Ishikawa (cell line): ENCODE measurements around the gene SPATA45.

Experiments used
- CEBPB ChIP-seq: IDR thresholded peaks from 2 replicates; pipeline ENCODE4 v1.6.1; 2012
- CREB1 ChIP-seq: IDR thresholded peaks from 2 replicates; pipeline ENCODE4 v1.6.1; 2012; ENCODE audit warnings: low read depth
- EGR1 ChIP-seq: IDR thresholded peaks from 2 replicates; pipeline ENCODE4 v1.6.1; 2012
- EP300 ChIP-seq: IDR thresholded peaks from 2 replicates; pipeline ENCODE4 v1.6.1; 2012; ENCODE audit warnings: borderline replicate concordance
- FOXM1 ChIP-seq: IDR thresholded peaks from 2 replicates; pipeline ENCODE4 v1.6.1; 2012; ENCODE audit warnings: low read depth, borderline replicate concordance
- NFIC ChIP-seq: IDR thresholded peaks from 2 replicates; pipeline ENCODE4 v1.6.1; 2012
- RAD21 ChIP-seq: IDR thresholded peaks from 2 replicates; pipeline ENCODE4 v1.6.1; 2012; ENCODE audit warnings: low read depth
- TAF1 ChIP-seq: IDR thresholded peaks from 2 replicates; pipeline ENCODE4 v1.6.1; 2012; ENCODE audit warnings: low read depth, mild to moderate bottlenecking
- TCF12 ChIP-seq: IDR thresholded peaks from 2 replicates; pipeline ENCODE4 v1.6.1; 2012; ENCODE audit warnings: low read depth
- TEAD4 ChIP-seq: IDR thresholded peaks from 2 replicates; pipeline ENCODE4 v1.6.1; 2012
- YY1 ChIP-seq: IDR thresholded peaks from 2 replicates; pipeline ENCODE4 v1.6.1; 2012; ENCODE audit warnings: low read depth
- ZBTB7A ChIP-seq: IDR thresholded peaks from 2 replicates; pipeline ENCODE4 v1.6.1; 2012; ENCODE audit warnings: low read depth
- TF ChIP-seq, protein P1 (sequence below): IDR thresholded peaks from 2 replicates; pipeline ENCODE4 v1.6.1; 2012
- TF ChIP-seq, protein P2 (sequence below): IDR thresholded peaks from 2 replicates; pipeline ENCODE4 v1.6.1; 2012
- TF ChIP-seq, protein P3 (sequence below): IDR thresholded peaks from 2 replicates; pipeline ENCODE4 v1.6.1; 2012; ENCODE audit warnings: low read depth, mild to moderate bottlenecking

Gene SPATA45

DNA sequence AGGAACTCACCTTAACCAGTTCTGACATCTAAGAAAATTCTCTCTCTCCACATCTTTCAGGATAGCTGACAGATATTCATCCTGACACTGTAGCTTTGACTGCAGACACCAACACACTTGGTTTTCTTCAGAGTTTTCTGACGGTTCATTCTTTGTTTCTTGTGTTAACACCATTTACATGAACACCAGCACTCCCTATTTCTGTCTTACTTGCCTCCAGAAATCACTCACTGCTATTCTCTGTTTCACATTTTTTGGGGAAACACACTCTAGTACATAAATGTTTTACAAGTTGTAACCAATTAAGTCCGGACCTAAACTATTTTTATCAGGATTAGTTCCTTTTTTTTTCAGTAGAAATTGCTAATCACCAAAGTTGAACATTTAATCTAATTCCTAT, 26.1 kb upstream of the SPATA45 start:
- TF ChIP-seq CREB1 (no peak), ZBTB7A (no peak), CEBPB (no peak), EP300 (no peak), RAD21 (no peak), TAF1 (no peak)
- TF ChIP-seq, protein P1, sequence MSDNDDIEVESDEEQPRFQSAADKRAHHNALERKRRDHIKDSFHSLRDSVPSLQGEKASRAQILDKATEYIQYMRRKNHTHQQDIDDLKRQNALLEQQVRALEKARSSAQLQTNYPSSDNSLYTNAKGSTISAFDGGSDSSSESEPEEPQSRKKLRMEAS: no peak
- TF ChIP-seq, protein P2, sequence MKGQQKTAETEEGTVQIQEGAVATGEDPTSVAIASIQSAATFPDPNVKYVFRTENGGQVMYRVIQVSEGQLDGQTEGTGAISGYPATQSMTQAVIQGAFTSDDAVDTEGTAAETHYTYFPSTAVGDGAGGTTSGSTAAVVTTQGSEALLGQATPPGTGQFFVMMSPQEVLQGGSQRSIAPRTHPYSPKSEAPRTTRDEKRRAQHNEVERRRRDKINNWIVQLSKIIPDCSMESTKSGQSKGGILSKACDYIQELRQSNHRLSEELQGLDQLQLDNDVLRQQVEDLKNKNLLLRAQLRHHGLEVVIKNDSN: no peak

DNA sequence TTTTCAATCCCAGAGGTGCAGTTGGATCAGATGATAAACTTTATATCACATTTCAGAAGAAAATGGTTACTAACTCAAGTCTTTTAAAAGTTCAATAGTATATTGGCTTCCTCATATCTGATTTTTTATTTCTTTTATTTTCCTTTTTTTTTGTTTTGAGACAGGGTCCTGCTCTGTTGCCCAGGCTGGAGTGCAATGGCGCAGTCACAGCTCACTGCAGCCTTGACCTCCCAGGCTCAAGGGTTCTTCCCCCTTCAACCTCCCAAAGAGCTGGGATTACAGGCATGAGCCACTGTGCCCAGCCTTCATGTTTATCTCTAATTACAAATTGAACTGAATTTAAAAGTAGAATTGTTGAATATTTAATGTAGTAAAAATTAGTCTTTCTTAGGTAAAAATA, 24.5 kb upstream of the SPATA45 start:
- no peak for TF ChIP-seq EGR1
- no peak for TF ChIP-seq TCF12
- no peak for TF ChIP-seq TAF1
- TF ChIP-seq CEBPB: no peak

DNA sequence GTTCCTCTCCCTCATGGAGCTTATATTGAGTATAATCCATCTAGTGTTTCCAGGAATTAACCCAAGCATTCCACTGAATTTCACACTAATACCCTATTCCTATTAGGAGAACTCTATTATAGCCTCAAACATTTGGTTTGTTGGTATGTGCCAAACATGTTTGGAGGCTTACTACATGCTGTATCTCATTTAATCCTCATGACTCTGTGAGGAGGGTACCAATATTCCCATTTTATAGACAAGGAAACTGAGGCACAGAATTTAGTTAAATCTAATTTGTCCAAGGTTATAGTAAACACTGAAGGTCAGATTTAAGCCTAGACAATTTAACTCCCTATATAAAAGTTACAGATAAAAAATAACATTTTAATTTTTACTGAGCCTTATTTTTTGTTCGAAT, 19.7 kb upstream of the SPATA45 start:
- TF ChIP-seq TAF1 (no peak), FOXM1 (no peak)
- TF ChIP-seq, protein P2: no peak

DNA sequence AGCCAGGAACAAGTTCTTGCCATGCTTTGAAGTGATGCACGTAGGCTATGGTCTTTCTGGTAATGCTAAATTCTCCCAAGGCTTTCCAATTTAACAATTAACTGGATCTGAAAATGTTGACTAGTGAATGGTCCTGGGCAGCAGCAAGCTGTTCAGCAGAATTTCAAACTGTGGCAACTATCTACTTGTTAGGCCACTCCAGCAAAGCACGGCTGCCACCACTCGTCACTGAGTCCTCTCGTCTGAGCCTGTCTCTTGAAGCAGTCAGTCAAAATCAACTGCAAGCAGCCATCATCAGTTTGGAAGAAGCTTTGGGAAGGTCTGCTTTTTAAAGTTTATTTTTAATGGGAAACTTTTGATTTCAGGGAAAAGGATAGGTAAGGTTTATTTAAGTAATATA, 16.8 kb upstream of the SPATA45 start:
- TF ChIP-seq EGR1 (no peak), TAF1 (no peak), ZBTB7A (no peak), CEBPB (no peak), TEAD4 (no peak), FOXM1 (no peak), RAD21 (no peak), EP300 (no peak)
- TF ChIP-seq, protein P3, sequence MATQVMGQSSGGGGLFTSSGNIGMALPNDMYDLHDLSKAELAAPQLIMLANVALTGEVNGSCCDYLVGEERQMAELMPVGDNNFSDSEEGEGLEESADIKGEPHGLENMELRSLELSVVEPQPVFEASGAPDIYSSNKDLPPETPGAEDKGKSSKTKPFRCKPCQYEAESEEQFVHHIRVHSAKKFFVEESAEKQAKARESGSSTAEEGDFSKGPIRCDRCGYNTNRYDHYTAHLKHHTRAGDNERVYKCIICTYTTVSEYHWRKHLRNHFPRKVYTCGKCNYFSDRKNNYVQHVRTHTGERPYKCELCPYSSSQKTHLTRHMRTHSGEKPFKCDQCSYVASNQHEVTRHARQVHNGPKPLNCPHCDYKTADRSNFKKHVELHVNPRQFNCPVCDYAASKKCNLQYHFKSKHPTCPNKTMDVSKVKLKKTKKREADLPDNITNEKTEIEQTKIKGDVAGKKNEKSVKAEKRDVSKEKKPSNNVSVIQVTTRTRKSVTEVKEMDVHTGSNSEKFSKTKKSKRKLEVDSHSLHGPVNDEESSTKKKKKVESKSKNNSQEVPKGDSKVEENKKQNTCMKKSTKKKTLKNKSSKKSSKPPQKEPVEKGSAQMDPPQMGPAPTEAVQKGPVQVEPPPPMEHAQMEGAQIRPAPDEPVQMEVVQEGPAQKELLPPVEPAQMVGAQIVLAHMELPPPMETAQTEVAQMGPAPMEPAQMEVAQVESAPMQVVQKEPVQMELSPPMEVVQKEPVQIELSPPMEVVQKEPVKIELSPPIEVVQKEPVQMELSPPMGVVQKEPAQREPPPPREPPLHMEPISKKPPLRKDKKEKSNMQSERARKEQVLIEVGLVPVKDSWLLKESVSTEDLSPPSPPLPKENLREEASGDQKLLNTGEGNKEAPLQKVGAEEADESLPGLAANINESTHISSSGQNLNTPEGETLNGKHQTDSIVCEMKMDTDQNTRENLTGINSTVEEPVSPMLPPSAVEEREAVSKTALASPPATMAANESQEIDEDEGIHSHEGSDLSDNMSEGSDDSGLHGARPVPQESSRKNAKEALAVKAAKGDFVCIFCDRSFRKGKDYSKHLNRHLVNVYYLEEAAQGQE: no peak
- TF ChIP-seq, protein P2: no peak

DNA sequence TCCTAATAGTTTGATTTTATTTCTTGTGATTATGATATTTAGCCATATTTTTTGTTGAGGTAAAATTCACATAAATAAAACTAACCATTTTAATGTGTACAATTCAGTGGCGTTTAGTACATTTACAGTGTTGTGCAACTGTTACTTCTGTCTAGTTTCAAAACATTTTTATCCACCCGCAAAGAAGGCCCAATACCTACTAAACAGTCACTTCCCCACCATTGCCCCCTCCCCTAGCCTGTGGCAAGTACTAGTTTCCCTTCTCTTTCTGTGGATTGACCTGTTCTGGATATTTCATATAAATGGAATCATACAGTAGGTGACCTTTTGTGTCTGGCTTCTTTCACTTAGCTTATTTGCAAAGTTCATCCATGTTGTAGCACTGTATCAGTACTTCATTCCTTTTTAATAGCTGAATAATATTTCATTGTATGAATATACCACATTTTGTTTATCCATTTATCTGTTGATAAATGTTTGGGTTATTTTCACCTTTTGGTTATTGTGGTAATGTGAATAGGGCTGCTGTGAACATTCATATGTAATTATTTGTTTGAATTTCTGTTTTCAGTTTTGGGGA, 14.8 kb upstream of the SPATA45 start:
- TF ChIP-seq, protein P3: no peak
- TF ChIP-seq, protein P2: no peak
- no peak for TF ChIP-seq NFIC
- no peak for TF ChIP-seq EGR1
- TF ChIP-seq CEBPB: no peak
- TF ChIP-seq RAD21: no peak
- no peak for TF ChIP-seq EP300
- no peak for TF ChIP-seq TEAD4
- no peak for TF ChIP-seq FOXM1
- TF ChIP-seq, protein P1: no peak
- no peak for TF ChIP-seq TAF1
- no peak for TF ChIP-seq TCF12
- TF ChIP-seq ZBTB7A: no peak
- no peak for TF ChIP-seq YY1
- TF ChIP-seq CREB1: no peak
